CD14-positive monocyte (primary cell): ENCODE results near the gene FNIP1. TPM values are rescaled to one million over a fixed set of nuclear protein-coding genes. Genes with fewer than 3 reads are reported as not detected.

ENCODE experiments used
- DNase-seq, 3 donors: peaks; one replicate each; pipeline ENCODE4 v3.0.0-alpha.2; 2011 to 2022
- H2AFZ ChIP-seq: 2 replicates; pipeline ENCODE4 v1.6.0; 2012; ENCODE audit warnings: mild to moderate bottlenecking, low read depth, low read length, inconsistent platforms; ENCODE audit not compliant: insufficient read depth, poor library complexity, severe bottlenecking
- H3K27ac ChIP-seq, 2 donors: 1 replicate in 1 of 2; 2 replicates in 1 of 2; pipeline ENCODE4 v1.5.1; 2012 to 2013; ENCODE audit warnings: low read length in 2 of 2, control low read depth in 1 of 2, inconsistent platforms in 1 of 2, low read depth in 1 of 2, mild to moderate bottlenecking in 1 of 2
- H3K27me3 ChIP-seq, 2 donors: one replicate each; pipeline versions ENCODE4 v1.6.0 to v1.6.1; 2011 to 2013; ENCODE audit warnings: low read length in 2 of 2; ENCODE audit not compliant: control insufficient read depth in 2 of 2, insufficient read depth in 2 of 2
- H3K36me3 ChIP-seq, 2 donors: replicated peaks in 1 of 2; 1 replicate in 1 of 2; 2 replicates in 1 of 2; pipeline versions ENCODE4 v1.5.1 to v1.6.1; 2012 to 2013; ENCODE audit warnings: low read length in 2 of 2, control low read depth in 1 of 2, inconsistent platforms in 1 of 2, mild to moderate bottlenecking in 1 of 2; ENCODE audit not compliant: insufficient read depth in 2 of 2, control insufficient read depth in 1 of 2
- H3K4me1 ChIP-seq, 2 donors: 1 replicate in 1 of 2; 2 replicates in 1 of 2; pipeline versions ENCODE4 v1.5.1 to v1.6.1; 2012 to 2013; ENCODE audit warnings: low read length in 2 of 2, control low read depth in 1 of 2, inconsistent platforms in 1 of 2, mild to moderate bottlenecking in 1 of 2, moderate library complexity in 1 of 2; ENCODE audit not compliant: insufficient read depth in 2 of 2, control insufficient read depth in 1 of 2
- H3K4me2 ChIP-seq: replicated peaks from 2 replicates; pipeline ENCODE3; 2012; ENCODE audit warnings: low read length, moderate library complexity, mild to moderate bottlenecking; ENCODE audit not compliant: poor library complexity, severe bottlenecking; ENCODE audit errors: extremely low read depth
- H3K4me3 ChIP-seq, 3 experiments: fragments of 200-600 bp in 1 of 3; sonication (generic) in 1 of 3; replicated peaks in 1 of 3; 1 replicate in 2 of 3; 2 replicates in 1 of 3; pipeline ENCODE4 v1.5.1; 2011 to 2013; ENCODE audit warnings: low read length in 3 of 3, mild to moderate bottlenecking in 3 of 3, control low read depth in 2 of 3, low read depth in 2 of 3, inconsistent platforms in 1 of 3, moderate library complexity in 1 of 3
- H3K79me2 ChIP-seq: 2 replicates; pipeline ENCODE4 v1.6.0; 2012; ENCODE audit warnings: mild to moderate bottlenecking, control low read depth, inconsistent platforms, low read length, moderate library complexity; ENCODE audit not compliant: insufficient read depth
- H3K9ac ChIP-seq: 2 replicates; pipeline ENCODE4 v1.6.0; 2017; ENCODE audit warnings: low read length, mild to moderate bottlenecking; ENCODE audit not compliant: insufficient read depth, poor library complexity, severe bottlenecking
- H3K9me3 ChIP-seq, 2 donors: replicated peaks in 1 of 2; 1 replicate in 1 of 2; 2 replicates in 1 of 2; pipeline versions ENCODE4 v1.5.1 to v1.6.1; 2012 to 2013; ENCODE audit warnings: low read length in 2 of 2, control low read depth in 1 of 2; ENCODE audit not compliant: control insufficient read depth in 1 of 2, insufficient read depth in 1 of 2
- H4K20me1 ChIP-seq: 2 replicates; pipeline ENCODE4 v1.6.0; 2012; ENCODE audit warnings: mild to moderate bottlenecking, low read length, control low read depth, moderate library complexity; ENCODE audit not compliant: insufficient read depth
- H3K27ac Mint-ChIP-seq, 7 donors: one replicate each; pipeline ENCODE4 v1.8.0; 2020; ENCODE audit warnings: mild to moderate bottlenecking in 7 of 7, mixed read lengths in 7 of 7, moderate library complexity in 6 of 7, inconsistent platforms in 2 of 7
- H3K27me3 Mint-ChIP-seq, 3 donors: one replicate each; pipeline ENCODE4 v1.8.0; 2021 to 2022; ENCODE audit warnings: low read depth in 3 of 3, mild to moderate bottlenecking in 3 of 3, mixed read lengths in 3 of 3, moderate library complexity in 3 of 3, inconsistent platforms in 1 of 3
- H3K36me3 Mint-ChIP-seq, 2 donors: one replicate each; pipeline ENCODE4 v1.8.0; 2020; ENCODE audit warnings: mixed read lengths in 2 of 2, inconsistent platforms in 1 of 2, mild to moderate bottlenecking in 1 of 2
- H3K4me1 Mint-ChIP-seq: one replicate; pipeline ENCODE4 v1.8.0; 2020; ENCODE audit warnings: mild to moderate bottlenecking, mixed read lengths
- H3K4me3 Mint-ChIP-seq, 2 donors: one replicate each; pipeline ENCODE4 v1.8.0; 2020; ENCODE audit warnings: mild to moderate bottlenecking in 2 of 2, mixed read lengths in 2 of 2, moderate library complexity in 1 of 2
- H3K9me3 Mint-ChIP-seq, 7 donors: one replicate each; pipeline ENCODE4 v1.8.0; 2020 to 2022; ENCODE audit warnings: mixed read lengths in 7 of 7, mild to moderate bottlenecking in 6 of 7, moderate library complexity in 6 of 7, inconsistent platforms in 2 of 7
- WGBS: methylation state at CpG from one replicate; pipeline ENCODE4 v1.1.5; 2013; ENCODE audit warnings: missing lambda C conversion rate; ENCODE audit not compliant: insufficient coverage; 5-methylcytosine and 5-hydroxymethylcytosine counted together
- intact Hi-C, 2 donors: fragments of 100-400 bp; cut with micrococcal nuclease; formaldehyde crosslinking; loops; one replicate each; pipeline versions ENCODE4 v1.15.0 to v1.15.1; 2023
- polyA plus RNA-seq, 3 donors: library from polyadenylated mRNA; depleted of rRNA in 1 of 3; unstranded in 2 of 3; stranded (reverse) in 1 of 3; fragments of 300-500 nt in 2 of 3; fragments of >200 nt in 1 of 3; fragmentation: Illumina TruSeq in 2 of 3; gene quantifications; 1 replicate in 2 of 3; 2 replicates in 1 of 3; pipeline ENCODE4 v1.2.3, GENCODE V29; 2012 to 2021
- TF ChIP-seq, protein P1 (sequence below): fragments of 200-600 bp; IDR thresholded peaks from one replicate; pipeline ENCODE4 v1.8.0; 2022; ENCODE audit warnings: antibody characterized with exemption, mild to moderate bottlenecking

FNIP1 gene
- polyA plus RNA-seq, 3 donors, result 13.6 to 17.3 (median 16.3) TPM

- TF ChIP-seq, protein P1, sequence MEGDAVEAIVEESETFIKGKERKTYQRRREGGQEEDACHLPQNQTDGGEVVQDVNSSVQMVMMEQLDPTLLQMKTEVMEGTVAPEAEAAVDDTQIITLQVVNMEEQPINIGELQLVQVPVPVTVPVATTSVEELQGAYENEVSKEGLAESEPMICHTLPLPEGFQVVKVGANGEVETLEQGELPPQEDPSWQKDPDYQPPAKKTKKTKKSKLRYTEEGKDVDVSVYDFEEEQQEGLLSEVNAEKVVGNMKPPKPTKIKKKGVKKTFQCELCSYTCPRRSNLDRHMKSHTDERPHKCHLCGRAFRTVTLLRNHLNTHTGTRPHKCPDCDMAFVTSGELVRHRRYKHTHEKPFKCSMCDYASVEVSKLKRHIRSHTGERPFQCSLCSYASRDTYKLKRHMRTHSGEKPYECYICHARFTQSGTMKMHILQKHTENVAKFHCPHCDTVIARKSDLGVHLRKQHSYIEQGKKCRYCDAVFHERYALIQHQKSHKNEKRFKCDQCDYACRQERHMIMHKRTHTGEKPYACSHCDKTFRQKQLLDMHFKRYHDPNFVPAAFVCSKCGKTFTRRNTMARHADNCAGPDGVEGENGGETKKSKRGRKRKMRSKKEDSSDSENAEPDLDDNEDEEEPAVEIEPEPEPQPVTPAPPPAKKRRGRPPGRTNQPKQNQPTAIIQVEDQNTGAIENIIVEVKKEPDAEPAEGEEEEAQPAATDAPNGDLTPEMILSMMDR, result no peak
- Mint-ChIP-seq H3K27me3 (no peaks in the 10 kb centered on the region), H3K36me3 (peaks cover 35 to 50% of the 10 kb centered on the region in 2 donors), H3K4me1 (no peaks in the 10 kb centered on the region), H3K4me3 (no peak overlapping the region), H3K9me3 (peaks cover 0 to 4% (median 0%) of the 10 kb centered on the region in 7 donors), H3K27ac (no peak overlapping the region)
- H4K20me1 ChIP-seq, result peaks cover 11% of the 10 kb centered on the region
- DNase-seq, result no peak
- H3K4me3 ChIP-seq, result no peak overlapping the region
- peaks cover 20 to 40% of the 10 kb centered on the region in 2 donors for H3K36me3 ChIP-seq
- H3K9ac ChIP-seq, result no peak overlapping the region
- H3K9me3 ChIP-seq, result no peaks in the 10 kb centered on the region
- no CpG with 5 or more reads among the region's 1 CpG for WGBS
- H3K27me3 ChIP-seq, result no peaks in the 10 kb centered on the region
- intact Hi-C loops, result no loop called here
- H3K4me2 ChIP-seq, result no peak overlapping the region
- H3K4me1 ChIP-seq, result no peaks in the 10 kb centered on the region
- H3K27ac ChIP-seq, result no peak overlapping the region
- peaks cover 34% of the 10 kb centered on the region for H3K79me2 ChIP-seq
- no peak overlapping the region for H2AFZ ChIP-seq
Measured at GRCh38 chr5:131720714-131721113, 76.1 kb downstream of the FNIP1 start.

GRCh38 chr5:131719564-131719963 is 77.3 kb downstream of the FNIP1 start:
- no peaks in the 10 kb centered on the region for H3K27me3 Mint-ChIP-seq
- no peak for DNase-seq
- peaks cover 0 to 4% (median 0%) of the 10 kb centered on the region in 7 donors for H3K9me3 Mint-ChIP-seq
- H3K4me1 Mint-ChIP-seq, result no peaks in the 10 kb centered on the region
- no peak overlapping the region for H3K9ac ChIP-seq
- no peaks in the 10 kb centered on the region for H3K4me1 ChIP-seq
- no CpG with 5 or more reads among the region's 1 CpG for WGBS
- H3K79me2 ChIP-seq, result peaks cover 34% of the 10 kb centered on the region
- H3K36me3 ChIP-seq, result peaks cover 31 to 50% of the 10 kb centered on the region in 2 donors
- peaks cover 11% of the 10 kb centered on the region for H4K20me1 ChIP-seq
- no peak overlapping the region for H3K4me3 Mint-ChIP-seq
- no peak overlapping the region for H3K27ac ChIP-seq
- H3K4me2 ChIP-seq, result no peak overlapping the region
- peaks cover 38 to 59% of the 10 kb centered on the region in 2 donors for H3K36me3 Mint-ChIP-seq
- no peaks in the 10 kb centered on the region for H3K9me3 ChIP-seq
- no peak overlapping the region for H3K4me3 ChIP-seq
- intact Hi-C loops, result no loop called here
- H2AFZ ChIP-seq, result no peak overlapping the region
- no peak overlapping the region for H3K27ac Mint-ChIP-seq
- TF ChIP-seq, protein P1, result no peak
- no peaks in the 10 kb centered on the region for H3K27me3 ChIP-seq
